Measurements from ENCODE around the gene FLRT3. TPM values are rescaled to one million over a fixed set of nuclear protein-coding genes. Genes with fewer than 3 reads are reported as not detected.

The FLRT3 gene
- total RNA-seq, 1 experiment from 2014 or later, result 2.1 TPM

GRCh38 chr20:14375416-14375985 is 38.1 kb upstream of the FLRT3 start:
- H3K9me3 ChIP-seq (ENCODE audit: control insufficient read depth, low read depth, low read length), result no peaks in the 10 kb centered on the region
- H4K20me1 ChIP-seq (ENCODE audit: control insufficient read depth, insufficient read depth, insufficient read length), result no peaks in the 10 kb centered on the region
- H2BK15ac ChIP-seq (ENCODE audit: low read depth, low read length), result no peak overlapping the region
- H3K27ac Mint-ChIP-seq, result peak overlapping the region in 1 of 3 experiments; percentile 21; a peak in 1 of 7 replicates
- H2BK5ac ChIP-seq (ENCODE audit: insufficient read length, low read length), result no peak overlapping the region
- H3T11ph ChIP-seq (ENCODE audit: low read length), result no peak overlapping the region
- H3K14ac ChIP-seq (ENCODE audit: insufficient read depth, low read length), result no peak overlapping the region
- H3K4me2 ChIP-seq (ENCODE audit: insufficient read depth, insufficient read length, low read length), result no peak overlapping the region
- no peaks in the 10 kb centered on the region for H3K27me3 Mint-ChIP-seq (ENCODE audit: low read depth)
- no peak for DNase-seq
- no peak overlapping the region for H2BK120ac ChIP-seq (ENCODE audit: low read depth, low read length, poor library complexity, severe bottlenecking)
- peaks cover 7 to 15% of the 10 kb centered on the region in 2 experiments for H3K4me1 Mint-ChIP-seq
- H3K4me1 ChIP-seq (ENCODE audit: insufficient read depth, low read length), result peaks cover 4% of the 10 kb centered on the region; the same call in 1 of the 2 replicates
- H3K4ac ChIP-seq (ENCODE audit: low read depth, low read length), result no peak overlapping the region
- H3K18ac ChIP-seq (ENCODE audit: insufficient read length, low read depth, low read length), result no peak overlapping the region
- no peaks in the 10 kb centered on the region for H3K27me3 ChIP-seq (ENCODE audit: insufficient read depth, low read length)
- no peak overlapping the region for H3K56ac ChIP-seq (ENCODE audit: insufficient read length, low read depth, low read length)
- H3K4me3 Mint-ChIP-seq, result no peak overlapping the region
- no peak overlapping the region for H2AFZ ChIP-seq (ENCODE audit: low read length)
- no peak overlapping the region for H4K5ac ChIP-seq (ENCODE audit: insufficient read length, low read depth, low read length)
- no peaks in the 10 kb centered on the region for H3K9me3 Mint-ChIP-seq
- no peak overlapping the region for H2BK12ac ChIP-seq (ENCODE audit: insufficient read length, low read depth, low read length)
- H3K27ac ChIP-seq (ENCODE audit: insufficient read length, low read depth, low read length), result no peak overlapping the region
- H3K23ac ChIP-seq (ENCODE audit: insufficient read length, low read depth, low read length), result no peak overlapping the region
- H3K9ac ChIP-seq (ENCODE audit: extremely low read depth, insufficient read length, low read length), result no peak overlapping the region
- H3K79me2 ChIP-seq (ENCODE audit: insufficient read depth, low read length), result no peaks in the 10 kb centered on the region
- H3K23me2 ChIP-seq (ENCODE audit: insufficient read length, low read depth, low read length, poor library complexity, severe bottlenecking), result no peaks in the 10 kb centered on the region
- H4K91ac ChIP-seq (ENCODE audit: insufficient read length, low read depth, low read length), result no peak overlapping the region
- H3K36me3 Mint-ChIP-seq (ENCODE audit: insufficient read depth in 1 of 3, low read depth in 3 of 3), result no peaks in the 10 kb centered on the region
- WGBS (ENCODE audit: extremely low coverage, insufficient read length, low lambda C conversion rate), result no CpG with 5 or more reads among the region's 4 CpGs
- H2AK5ac ChIP-seq (ENCODE audit: insufficient read length, low read length), result no peak overlapping the region
- TF ChIP-seq, protein P1, sequence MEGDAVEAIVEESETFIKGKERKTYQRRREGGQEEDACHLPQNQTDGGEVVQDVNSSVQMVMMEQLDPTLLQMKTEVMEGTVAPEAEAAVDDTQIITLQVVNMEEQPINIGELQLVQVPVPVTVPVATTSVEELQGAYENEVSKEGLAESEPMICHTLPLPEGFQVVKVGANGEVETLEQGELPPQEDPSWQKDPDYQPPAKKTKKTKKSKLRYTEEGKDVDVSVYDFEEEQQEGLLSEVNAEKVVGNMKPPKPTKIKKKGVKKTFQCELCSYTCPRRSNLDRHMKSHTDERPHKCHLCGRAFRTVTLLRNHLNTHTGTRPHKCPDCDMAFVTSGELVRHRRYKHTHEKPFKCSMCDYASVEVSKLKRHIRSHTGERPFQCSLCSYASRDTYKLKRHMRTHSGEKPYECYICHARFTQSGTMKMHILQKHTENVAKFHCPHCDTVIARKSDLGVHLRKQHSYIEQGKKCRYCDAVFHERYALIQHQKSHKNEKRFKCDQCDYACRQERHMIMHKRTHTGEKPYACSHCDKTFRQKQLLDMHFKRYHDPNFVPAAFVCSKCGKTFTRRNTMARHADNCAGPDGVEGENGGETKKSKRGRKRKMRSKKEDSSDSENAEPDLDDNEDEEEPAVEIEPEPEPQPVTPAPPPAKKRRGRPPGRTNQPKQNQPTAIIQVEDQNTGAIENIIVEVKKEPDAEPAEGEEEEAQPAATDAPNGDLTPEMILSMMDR (conservative IDR thresholded peaks at IDR 0.05), result no peak
- no peak overlapping the region for H4K8ac ChIP-seq (replicated peaks; ENCODE audit: insufficient read length, low read depth, low read length)
- H3K79me1 ChIP-seq (ENCODE audit: insufficient read depth, low read depth, low read length, poor library complexity, severe bottlenecking), result no peaks in the 10 kb centered on the region
- no peak overlapping the region for H2BK20ac ChIP-seq (ENCODE audit: low read depth, low read length, poor library complexity, severe bottlenecking)
